Diencephalon (tissue), 1 donor: ENCODE data around the gene RCC2. TPM values are rescaled to one million over a fixed set of nuclear protein-coding genes. Genes with fewer than 3 reads are reported as not detected.

Source experiments
- total RNA-seq: library from RNA; depleted of rRNA; stranded (reverse); fragments of >200 nt; gene quantifications from one replicate; pipeline ENCODE4 v1.2.3, GENCODE V29; 2014

The RCC2 gene
- total RNA-seq, result 31.6 TPM

GRCh38 chr1:17439250-17440073 lies at the start of gene RCC2:
RCC2 (minus strand) TSS chr1:17439677; CDS start chr1:17438514, 1,163 bp downstream.

GRCh38 chr1:17371896-17372295 lies 67.6 kb downstream of the RCC2 start, which contains the start of gene PADI6:
PADI6 (plus strand) TSS chr1:17372196; CDS start chr1:17372246, 50 bp downstream.

Other genes with a start within 250 kb of the RCC2 start
- 0.92 TPM for gene PADI1, start 234.5 kb downstream of the RCC2 start, total RNA-seq
- gene PADI3, start 190.6 kb downstream of the RCC2 start, total RNA-seq, result not detected
- 0.23 TPM for gene PADI4, start 131.5 kb downstream of the RCC2 start, total RNA-seq
- not detected for gene PADI6, start 67.5 kb downstream of the RCC2 start, total RNA-seq
- 29.5 TPM for gene ARHGEF10L, start 100.0 kb upstream of the RCC2 start, total RNA-seq